Activated CD8-positive, alpha-beta memory T cell treated with anti-CD3 and anti-CD28 coated beads, Interleukin-2, amount 10 ng/mL, durations not matched to agents 7 days and 5 days (primary cell): ENCODE measurements around the gene TTYH2. TPM values are rescaled to one million over a fixed set of nuclear protein-coding genes. Genes with fewer than 3 reads are reported as not detected.

Experiments
- ATAC-seq: fragments of 150-1000 bp; cut with Tn5 transposase; one replicate; pipeline ENCODE4 v1.10.0; 2021; ENCODE audit warnings: moderate library complexity
- CTCF ChIA-PET: fragments of 350-600 bp; sonication (Branson Sonifier 250); formaldehyde crosslinking; loops from one replicate; lab custom pipeline; 2021; ENCODE audit warnings: antibody characterized with exemption; lab: Charles Lee
- DNase-seq: peaks from one replicate; pipeline ENCODE4 v3.0.0-alpha.2; 2020
- H3K27ac Mint-ChIP-seq: one replicate; pipeline ENCODE4 v1.8.0; 2021; ENCODE audit warnings: mild to moderate bottlenecking, mixed read lengths
- H3K27me3 Mint-ChIP-seq: one replicate; pipeline ENCODE4 v1.8.0; 2021; ENCODE audit warnings: mixed read lengths
- H3K36me3 Mint-ChIP-seq: one replicate; pipeline ENCODE4 v1.8.0; 2021; ENCODE audit warnings: mild to moderate bottlenecking, mixed read lengths
- H3K4me1 Mint-ChIP-seq: one replicate; pipeline ENCODE4 v1.8.0; 2021; ENCODE audit warnings: mixed read lengths
- H3K4me3 Mint-ChIP-seq: one replicate; pipeline ENCODE4 v1.8.0; 2021; ENCODE audit warnings: mild to moderate bottlenecking, moderate library complexity, mixed read lengths
- H3K9me3 Mint-ChIP-seq: one replicate; pipeline ENCODE4 v1.8.0; 2022; ENCODE audit warnings: low read depth, mixed read lengths
- total RNA-seq, 2 experiments: library from RNA; stranded (reverse); gene quantifications; one replicate each; pipeline ENCODE4 v1.2.3, GENCODE V29; 2021

The TTYH2 gene
- total RNA-seq, 2 experiments from 2014 or later, result 7.1 to 12.8 TPM

GRCh38 chr17:74237321-74237720, 23.9 kb downstream of the TTYH2 start:
- Mint-ChIP-seq H3K9me3 (no peaks in the 10 kb centered on the region), H3K4me1 (no peaks in the 10 kb centered on the region), H3K4me3 (no peak overlapping the region), H3K36me3 (no peaks in the 10 kb centered on the region), H3K27ac (no peak overlapping the region), H3K27me3 (no peaks in the 10 kb centered on the region)
- CTCF ChIA-PET, result no interaction called here
- DNase-seq (no peak), ATAC-seq (no peak)

GRCh38 chr17:74239172-74239571, 25.8 kb downstream of the TTYH2 start:
- Mint-ChIP-seq H3K4me1 (no peaks in the 10 kb centered on the region), H3K27me3 (no peaks in the 10 kb centered on the region), H3K27ac (no peak overlapping the region), H3K9me3 (no peaks in the 10 kb centered on the region), H3K4me3 (no peak overlapping the region), H3K36me3 (no peaks in the 10 kb centered on the region)
- CTCF ChIA-PET, result no interaction called here
- ATAC-seq (no peak), DNase-seq (no peak)

GRCh38 chr17:74240618-74241205, 27.3 kb downstream of the TTYH2 start:
- H3K27me3 Mint-ChIP-seq, result no peaks in the 10 kb centered on the region
- CTCF ChIA-PET, result interaction anchor here (0.9 kb wide), 1 partner anchor 41 kb away, joined by 3 read pairs; no protein-coding TSS in a partner anchor
- no peaks in the 10 kb centered on the region for H3K36me3 Mint-ChIP-seq
- H3K4me1 Mint-ChIP-seq, result no peaks in the 10 kb centered on the region
- ATAC-seq (no peak), DNase-seq (no peak)
- no peak overlapping the region for H3K27ac Mint-ChIP-seq
- no peak overlapping the region for H3K4me3 Mint-ChIP-seq
- H3K9me3 Mint-ChIP-seq, result no peaks in the 10 kb centered on the region

GRCh38 chr17:74241431-74241830, 28.1 kb downstream of the TTYH2 start:
- Mint-ChIP-seq H3K9me3 (no peaks in the 10 kb centered on the region), H3K27ac (no peak overlapping the region), H3K27me3 (no peaks in the 10 kb centered on the region), H3K36me3 (no peaks in the 10 kb centered on the region), H3K4me3 (no peak overlapping the region), H3K4me1 (peaks cover 2% of the 10 kb centered on the region)
- ATAC-seq (no peak), DNase-seq (no peak)
- CTCF ChIA-PET, result interaction anchor here (0.9 kb wide), 1 partner anchor 42 kb away, joined by 3 read pairs; no protein-coding TSS in a partner anchor

- no peak for DNase-seq
- no peaks in the 10 kb centered on the region for H3K36me3 Mint-ChIP-seq
These were observed 28.5 kb downstream of the TTYH2 start for GRCh38 chr17:74241847-74242246.

GRCh38 chr17:74243013-74243755, 29.8 kb downstream of the TTYH2 start:
- Mint-ChIP-seq H3K4me1 (peaks cover 2% of the 10 kb centered on the region), H3K9me3 (no peaks in the 10 kb centered on the region), H3K36me3 (no peaks in the 10 kb centered on the region), H3K27ac (no peak overlapping the region), H3K4me3 (no peak overlapping the region), H3K27me3 (no peaks in the 10 kb centered on the region)
- CTCF ChIA-PET, result interaction anchor here (0.5 kb wide), 1 partner anchor 163 kb away, joined by 3 read pairs; no protein-coding TSS in a partner anchor
- no peak for ATAC-seq
- DNase-seq, result no peak

More at GRCh38 chr17:74241847-74242246, 28.5 kb downstream of the TTYH2 start:
- H3K27me3 Mint-ChIP-seq, result no peaks in the 10 kb centered on the region
- no peak for ATAC-seq
- no peak overlapping the region for H3K4me3 Mint-ChIP-seq
- H3K27ac Mint-ChIP-seq, result no peak overlapping the region
- H3K9me3 Mint-ChIP-seq, result no peaks in the 10 kb centered on the region
- CTCF ChIA-PET, result no interaction called here
- H3K4me1 Mint-ChIP-seq, result peaks cover 2% of the 10 kb centered on the region

GRCh38 chr17:74244128-74244527, 30.8 kb downstream of the TTYH2 start:
- ATAC-seq (no peak), DNase-seq (no peak)
- Mint-ChIP-seq H3K4me3 (no peak overlapping the region), H3K36me3 (no peaks in the 10 kb centered on the region), H3K9me3 (no peaks in the 10 kb centered on the region), H3K4me1 (peaks cover 2% of the 10 kb centered on the region), H3K27ac (no peak overlapping the region), H3K27me3 (no peaks in the 10 kb centered on the region)
- CTCF ChIA-PET, result no interaction called here

- CTCF ChIA-PET, result no interaction called here
- ATAC-seq, result no peak
- H3K36me3 Mint-ChIP-seq, result no peaks in the 10 kb centered on the region
These were observed 31.2 kb downstream of the TTYH2 start for GRCh38 chr17:74244548-74244947.

GRCh38 chr17:74245145-74245831, 31.9 kb downstream of the TTYH2 start:
- DNase-seq (no peak), ATAC-seq (no peak)
- CTCF ChIA-PET, result no interaction called here
- Mint-ChIP-seq H3K27me3 (no peaks in the 10 kb centered on the region), H3K4me1 (peaks cover 6% of the 10 kb centered on the region), H3K4me3 (no peak overlapping the region), H3K27ac (no peak overlapping the region), H3K36me3 (no peaks in the 10 kb centered on the region), H3K9me3 (no peaks in the 10 kb centered on the region)

More at GRCh38 chr17:74244548-74244947, 31.2 kb downstream of the TTYH2 start:
- no peak overlapping the region for H3K27ac Mint-ChIP-seq
- no peaks in the 10 kb centered on the region for H3K9me3 Mint-ChIP-seq
- H3K27me3 Mint-ChIP-seq, result no peaks in the 10 kb centered on the region
- no peak overlapping the region for H3K4me3 Mint-ChIP-seq
- peaks cover 4% of the 10 kb centered on the region for H3K4me1 Mint-ChIP-seq
- no peak for DNase-seq

- Mint-ChIP-seq H3K4me3 (no peak overlapping the region), H3K4me1 (peaks cover 6% of the 10 kb centered on the region)
- CTCF ChIA-PET, result no interaction called here
These were observed 32.5 kb downstream of the TTYH2 start for GRCh38 chr17:74245871-74246270.

GRCh38 chr17:74249590-74250270, 36.4 kb downstream of the TTYH2 start:
- peaks cover 6% of the 10 kb centered on the region for H3K4me1 Mint-ChIP-seq
- no peak for DNase-seq
- no peak overlapping the region for H3K4me3 Mint-ChIP-seq
- ATAC-seq, result no peak
- no peaks in the 10 kb centered on the region for H3K36me3 Mint-ChIP-seq
- no peaks in the 10 kb centered on the region for H3K9me3 Mint-ChIP-seq
- CTCF ChIA-PET, result no interaction called here
- no peaks in the 10 kb centered on the region for H3K27me3 Mint-ChIP-seq
- no peak overlapping the region for H3K27ac Mint-ChIP-seq

More at GRCh38 chr17:74245871-74246270, 32.5 kb downstream of the TTYH2 start:
- ATAC-seq (no peak), DNase-seq (no peak)
- no peaks in the 10 kb centered on the region for H3K36me3 Mint-ChIP-seq
- no peak overlapping the region for H3K27ac Mint-ChIP-seq
- H3K9me3 Mint-ChIP-seq, result no peaks in the 10 kb centered on the region
- H3K27me3 Mint-ChIP-seq, result no peaks in the 10 kb centered on the region

GRCh38 chr17:74250324-74250995, 37.1 kb downstream of the TTYH2 start:
- Mint-ChIP-seq H3K27ac (no peak overlapping the region), H3K9me3 (no peaks in the 10 kb centered on the region), H3K4me1 (peaks cover 6% of the 10 kb centered on the region), H3K27me3 (no peaks in the 10 kb centered on the region), H3K36me3 (no peaks in the 10 kb centered on the region), H3K4me3 (no peak overlapping the region)
- CTCF ChIA-PET, result no interaction called here
- ATAC-seq, result no peak
- DNase-seq, result no peak

GRCh38 chr17:74251051-74251450, 37.7 kb downstream of the TTYH2 start:
- no peaks in the 10 kb centered on the region for H3K9me3 Mint-ChIP-seq
- no peak overlapping the region for H3K4me3 Mint-ChIP-seq
- DNase-seq (no peak), ATAC-seq (no peak)
- no peaks in the 10 kb centered on the region for H3K27me3 Mint-ChIP-seq
- CTCF ChIA-PET, result no interaction called here
- no peak overlapping the region for H3K27ac Mint-ChIP-seq
- H3K4me1 Mint-ChIP-seq, result peaks cover 5% of the 10 kb centered on the region
- H3K36me3 Mint-ChIP-seq, result no peaks in the 10 kb centered on the region
